ENCODE results near the gene ICE1. TPM values are rescaled to one million over a fixed set of nuclear protein-coding genes. Genes with fewer than 3 reads are reported as not detected.

ICE1 gene
- polyA plus RNA-seq, 2 of the 4 experiments (the other 2 are of a cell fraction): 16.3 to 33.1 TPM

- TF ChIP-seq BCL3 (IDR thresholded peaks at IDR 0.05): no peak
- TF ChIP-seq CHD4 (IDR thresholded peaks at IDR 0.05; ENCODE audit: borderline replicate concordance): no peak
- TF ChIP-seq MAX (IDR thresholded peaks at IDR 0.05): no peak
- TF ChIP-seq ESRRA (IDR thresholded peaks at IDR 0.05; ENCODE audit: borderline replicate concordance, low read length): no peak
- TF ChIP-seq HEYL (CRISPR knock-in tag; IDR thresholded peaks at IDR 0.05): no peak
- no peak for TF ChIP-seq RFX5 (IDR thresholded peaks at IDR 0.05)
- no peak for TF ChIP-seq ZNF302 (CRISPR knock-in tag; IDR thresholded peaks at IDR 0.05)
- TF ChIP-seq RNF2 (IDR thresholded peaks at IDR 0.05; ENCODE audit: borderline replicate concordance, low read depth): no peak
- no peak for TF ChIP-seq ATOH8 (CRISPR knock-in tag; IDR thresholded peaks at IDR 0.05; ENCODE audit: low read depth)
- no peak for TF ChIP-seq ZSCAN20 (CRISPR knock-in tag; IDR thresholded peaks at IDR 0.05)
- TF ChIP-seq FOSB (CRISPR knock-in tag; IDR thresholded peaks at IDR 0.05): no peak
Observed at GRCh38 chr5:5466227-5466626, 43.8 kb downstream of the ICE1 start (continued).

GRCh38 chr5:5467737-5468136 lies 45.3 kb downstream of the ICE1 start:
- ChIA-PET POLR2A (no interaction called here), CTCF (no interaction called here)
- Histone ChIP-seq H3K4me3 (no peak overlapping the region), H3K9me3 (no peaks in the 10 kb centered on the region), H3K4me1 (0 out of 3 replicates have a peak, but pooled peaks cover under 1% of the 10 kb centered on the region), H3K27ac (no peak overlapping the region), H3K4me2 (no peak overlapping the region)
- DNase-seq (ENCODE audit: low read depth in 1 of 2, low spot score in 1 of 2) (no peak), FAIRE-seq (no peak), ATAC-seq (no peak)
- TF ChIP-seq MAFK (IDR thresholded peaks at IDR 0.05; ENCODE audit: partially characterized antibody) (no peak), ELK1 (IDR thresholded peaks at IDR 0.05; ENCODE audit: low read depth, low read length) (no peak), NR3C1 (IDR thresholded peaks at IDR 0.05) (no peak), JUNB (IDR thresholded peaks at IDR 0.05) (no peak), FOSL2 (IDR thresholded peaks at IDR 0.05) (no peak), FOSL2 (CRISPR knock-in tag; IDR thresholded peaks at IDR 0.05) (no peak), PHF8 (IDR thresholded peaks at IDR 0.05; ENCODE audit: borderline replicate concordance, low read depth) (no peak), GATA3 (IDR thresholded peaks at IDR 0.05; ENCODE audit: borderline replicate concordance) (no peak), KDM1A (IDR thresholded peaks at IDR 0.05; ENCODE audit: low read depth) (no peak), BCL3 (IDR thresholded peaks at IDR 0.05) (no peak)
- 98% methylated on average over 4 of the region's 4 CpGs for WGBS (ENCODE audit: missing lambda C conversion rate)

GRCh38 chr5:5470933-5471332 lies 48.5 kb downstream of the ICE1 start:
- DNase-seq (ENCODE audit: low read depth in 1 of 2, low spot score in 1 of 2) (no peak), FAIRE-seq (no peak), ATAC-seq (no peak)
- TF ChIP-seq MAFK (IDR thresholded peaks at IDR 0.05; ENCODE audit: partially characterized antibody) (peak; percentile 14), CBX8 (IDR thresholded peaks at IDR 0.05) (no peak)
- H3K4me1 ChIP-seq: 0 out of 3 replicates have a peak, but pooled peaks cover 4% of the 10 kb centered on the region
- H3K4me3 ChIP-seq: no peak overlapping the region
- H3K27ac ChIP-seq: no peak overlapping the region
- CTCF ChIA-PET: no interaction called here
- POLR2A ChIA-PET: no interaction called here
- no peak overlapping the region for H3K4me2 ChIP-seq
- H3K9me3 ChIP-seq: no peaks in the 10 kb centered on the region

All from A549 (cell line).